ENCODE measurements around the gene AKR7A3. TPM values are rescaled to one million over a fixed set of nuclear protein-coding genes. Genes with fewer than 3 reads are reported as not detected.

AKR7A3 gene
- total RNA-seq, 1 experiment from 2014 or later, result 1.4 TPM

GRCh38 chr1:19300211-19300610 lies 11.6 kb upstream of the AKR7A3 start:
- in situ Hi-C loops (cut with HindIII; ENCODE audit: low pct_unique_long_range_greater_than_20kb, low sequenced_read_pairs) (no loop called here), intact Hi-C loops (cut with micrococcal nuclease; ENCODE audit: unreplicated experiment) (no loop called here)
- BruUV-seq (replicated peaks), result no TSS peak
- Histone ChIP-seq H3K27me3 (ENCODE audit: control insufficient read depth, insufficient read depth, low read length) (no peaks in the 10 kb centered on the region), H3K4me3 (ENCODE audit: low read depth in 2 of 2, low read length in 2 of 2) (no peak overlapping the region), H3K4me1 (ENCODE audit: control insufficient read depth, insufficient read depth, low read length) (no peaks in the 10 kb centered on the region), H3K27ac (ENCODE audit: low read length) (no peak overlapping the region), H3K36me3 (ENCODE audit: control insufficient read depth, insufficient read depth, low read length) (no peaks in the 10 kb centered on the region), H3K9me3 (ENCODE audit: control insufficient read depth, insufficient read depth, low read depth, low read length) (no peaks in the 10 kb centered on the region)
- ChIA-PET CTCF (no interaction called here), POLR2A (no interaction called here)
- ATAC-seq (0 out of 2 replicates have a peak, but pooled peaks have one; percentile 55), DNase-seq (ENCODE audit: low read depth, low spot score) (no peak)
- TF ChIP-seq SIN3A (IDR thresholded peaks at IDR 0.05; ENCODE audit: borderline replicate concordance, insufficient read depth, low read depth, low read length) (no peak), POLR2AphosphoS5 (IDR thresholded peaks at IDR 0.05; ENCODE audit: low read depth, low read length) (no peak), CTCF (IDR thresholded peaks at IDR 0.05) (no peak), TCF7L2 (IDR thresholded peaks at IDR 0.05; ENCODE audit: low read depth, low read length) (no peak)
- TF ChIP-seq, protein P1, sequence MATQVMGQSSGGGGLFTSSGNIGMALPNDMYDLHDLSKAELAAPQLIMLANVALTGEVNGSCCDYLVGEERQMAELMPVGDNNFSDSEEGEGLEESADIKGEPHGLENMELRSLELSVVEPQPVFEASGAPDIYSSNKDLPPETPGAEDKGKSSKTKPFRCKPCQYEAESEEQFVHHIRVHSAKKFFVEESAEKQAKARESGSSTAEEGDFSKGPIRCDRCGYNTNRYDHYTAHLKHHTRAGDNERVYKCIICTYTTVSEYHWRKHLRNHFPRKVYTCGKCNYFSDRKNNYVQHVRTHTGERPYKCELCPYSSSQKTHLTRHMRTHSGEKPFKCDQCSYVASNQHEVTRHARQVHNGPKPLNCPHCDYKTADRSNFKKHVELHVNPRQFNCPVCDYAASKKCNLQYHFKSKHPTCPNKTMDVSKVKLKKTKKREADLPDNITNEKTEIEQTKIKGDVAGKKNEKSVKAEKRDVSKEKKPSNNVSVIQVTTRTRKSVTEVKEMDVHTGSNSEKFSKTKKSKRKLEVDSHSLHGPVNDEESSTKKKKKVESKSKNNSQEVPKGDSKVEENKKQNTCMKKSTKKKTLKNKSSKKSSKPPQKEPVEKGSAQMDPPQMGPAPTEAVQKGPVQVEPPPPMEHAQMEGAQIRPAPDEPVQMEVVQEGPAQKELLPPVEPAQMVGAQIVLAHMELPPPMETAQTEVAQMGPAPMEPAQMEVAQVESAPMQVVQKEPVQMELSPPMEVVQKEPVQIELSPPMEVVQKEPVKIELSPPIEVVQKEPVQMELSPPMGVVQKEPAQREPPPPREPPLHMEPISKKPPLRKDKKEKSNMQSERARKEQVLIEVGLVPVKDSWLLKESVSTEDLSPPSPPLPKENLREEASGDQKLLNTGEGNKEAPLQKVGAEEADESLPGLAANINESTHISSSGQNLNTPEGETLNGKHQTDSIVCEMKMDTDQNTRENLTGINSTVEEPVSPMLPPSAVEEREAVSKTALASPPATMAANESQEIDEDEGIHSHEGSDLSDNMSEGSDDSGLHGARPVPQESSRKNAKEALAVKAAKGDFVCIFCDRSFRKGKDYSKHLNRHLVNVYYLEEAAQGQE (IDR thresholded peaks at IDR 0.05; ENCODE audit: insufficient read depth in 1 of 2, low read depth in 2 of 2, low read length in 1 of 2), result no peak

DNA sequence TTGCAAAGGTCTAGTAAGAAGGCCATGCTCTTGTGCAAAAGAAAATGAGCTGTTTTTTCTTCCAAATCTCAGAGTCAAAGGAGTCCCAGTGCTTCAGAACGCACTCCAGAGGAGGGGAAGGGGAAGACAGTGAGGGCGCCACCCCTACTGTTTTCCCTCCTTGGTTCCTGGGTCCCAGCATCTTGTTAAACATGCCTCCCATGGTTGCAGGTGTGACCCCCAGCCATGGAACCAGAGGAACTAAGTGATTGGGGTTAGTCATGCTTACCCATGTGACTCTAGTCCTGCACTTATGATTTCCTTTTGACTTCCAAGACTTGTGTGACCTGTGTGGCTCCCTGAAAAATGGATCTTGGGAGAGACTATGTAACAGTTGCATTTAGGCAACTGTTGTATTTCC lies 6.1 kb upstream of the AKR7A3 start:
- H3K36me3 ChIP-seq (ENCODE audit: control insufficient read depth, insufficient read depth, low read length), result no peaks in the 10 kb centered on the region
- ATAC-seq (no peak), DNase-seq (ENCODE audit: low read depth, low spot score) (no peak)
- H3K27me3 ChIP-seq (ENCODE audit: control insufficient read depth, insufficient read depth, low read length), result no peaks in the 10 kb centered on the region
- no peak overlapping the region for H3K4me3 ChIP-seq (ENCODE audit: low read depth in 2 of 2, low read length in 2 of 2)
- ChIA-PET POLR2A (no interaction called here), CTCF (no interaction called here)
- intact Hi-C loops (cut with micrococcal nuclease; ENCODE audit: unreplicated experiment) (no loop called here), in situ Hi-C loops (cut with HindIII; ENCODE audit: low pct_unique_long_range_greater_than_20kb, low sequenced_read_pairs) (no loop called here)
- H3K4me1 ChIP-seq (ENCODE audit: control insufficient read depth, insufficient read depth, low read length), result no peaks in the 10 kb centered on the region
- BruUV-seq (replicated peaks), result no TSS peak
- TF ChIP-seq TCF7L2 (IDR thresholded peaks at IDR 0.05; ENCODE audit: low read depth, low read length), result no peak
- no peak for TF ChIP-seq POLR2AphosphoS5 (IDR thresholded peaks at IDR 0.05; ENCODE audit: low read depth, low read length)
- no peak for TF ChIP-seq SIN3A (IDR thresholded peaks at IDR 0.05; ENCODE audit: borderline replicate concordance, insufficient read depth, low read depth, low read length)
- TF ChIP-seq, protein P1 (IDR thresholded peaks at IDR 0.05; ENCODE audit: insufficient read depth in 1 of 2, low read depth in 2 of 2, low read length in 1 of 2), result no peak
- no peak for TF ChIP-seq CTCF (IDR thresholded peaks at IDR 0.05)
- H3K9me3 ChIP-seq (ENCODE audit: control insufficient read depth, insufficient read depth, low read depth, low read length), result no peaks in the 10 kb centered on the region
- H3K27ac ChIP-seq (ENCODE audit: low read length), result no peak overlapping the region
